Ovary (tissue), 3 donors: ENCODE data around the gene POLG2.

Source experiments
- EP300 ChIP-seq: sonication (generic); formaldehyde crosslinking; IDR thresholded peaks from one replicate; pipeline ENCODE4 v1.6.1; 2017; ENCODE audit warnings: antibody characterized with exemption
- POLR2A ChIP-seq: fragments of 450-650 bp; IDR thresholded peaks from one replicate; pipeline ENCODE4 v1.6.1; 2017; ENCODE audit warnings: antibody characterized with exemption, mild to moderate bottlenecking, moderate library complexity
- TF ChIP-seq, protein P1 (sequence below), 3 donors: fragments of 450-650 bp in 2 of 3; fragments of 200-600 bp in 1 of 3; IDR thresholded peaks; one replicate each; pipeline versions ENCODE4 v1.5.1 to v1.8.0; 2016 to 2022; ENCODE audit warnings: antibody characterized with exemption in 3 of 3, mild to moderate bottlenecking in 1 of 3
- donor health status: DM: no; HTN: no; CAD: no.

DNA sequence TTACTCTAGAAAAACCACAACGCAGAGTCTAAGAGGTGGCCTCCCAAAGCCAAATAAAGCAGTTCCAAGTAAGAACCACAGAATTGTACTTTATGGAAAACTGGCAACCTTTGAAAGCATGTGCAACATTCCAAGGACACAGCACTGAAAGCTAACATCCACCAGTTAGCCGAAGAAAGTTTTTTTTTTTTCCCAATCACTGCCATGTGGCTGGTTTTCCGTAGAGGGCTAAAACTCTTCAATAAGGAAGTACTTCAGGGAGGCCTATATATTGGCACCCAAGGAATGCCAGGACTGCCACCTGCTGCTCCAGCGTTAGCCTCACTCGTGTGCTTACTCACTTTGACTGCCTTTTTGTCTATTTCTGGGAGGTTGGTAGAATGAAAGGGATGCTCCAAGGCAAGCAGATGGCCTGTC lies 35.1 kb upstream of the POLG2 start:
- TF ChIP-seq, protein P1, sequence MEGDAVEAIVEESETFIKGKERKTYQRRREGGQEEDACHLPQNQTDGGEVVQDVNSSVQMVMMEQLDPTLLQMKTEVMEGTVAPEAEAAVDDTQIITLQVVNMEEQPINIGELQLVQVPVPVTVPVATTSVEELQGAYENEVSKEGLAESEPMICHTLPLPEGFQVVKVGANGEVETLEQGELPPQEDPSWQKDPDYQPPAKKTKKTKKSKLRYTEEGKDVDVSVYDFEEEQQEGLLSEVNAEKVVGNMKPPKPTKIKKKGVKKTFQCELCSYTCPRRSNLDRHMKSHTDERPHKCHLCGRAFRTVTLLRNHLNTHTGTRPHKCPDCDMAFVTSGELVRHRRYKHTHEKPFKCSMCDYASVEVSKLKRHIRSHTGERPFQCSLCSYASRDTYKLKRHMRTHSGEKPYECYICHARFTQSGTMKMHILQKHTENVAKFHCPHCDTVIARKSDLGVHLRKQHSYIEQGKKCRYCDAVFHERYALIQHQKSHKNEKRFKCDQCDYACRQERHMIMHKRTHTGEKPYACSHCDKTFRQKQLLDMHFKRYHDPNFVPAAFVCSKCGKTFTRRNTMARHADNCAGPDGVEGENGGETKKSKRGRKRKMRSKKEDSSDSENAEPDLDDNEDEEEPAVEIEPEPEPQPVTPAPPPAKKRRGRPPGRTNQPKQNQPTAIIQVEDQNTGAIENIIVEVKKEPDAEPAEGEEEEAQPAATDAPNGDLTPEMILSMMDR (IDR thresholded peaks at IDR 0.05): no peak
- TF ChIP-seq POLR2A: no peak
- no peak for TF ChIP-seq EP300
